Activated T-cell treated with anti-CD3 and anti-CD28 coated beads for 4 hours (primary cell): ENCODE measurements around the gene UNC119.
"Not testable (repeated sequence)": the region's sequence is repeated elsewhere in the genome, so short reads cannot be mapped to it uniquely, and the experiment has no call there.

Experiments
- DNase-seq: peaks from one replicate; pipeline ENCODE4 v3.0.0-alpha.2; 2020

Gene UNC119

DNA sequence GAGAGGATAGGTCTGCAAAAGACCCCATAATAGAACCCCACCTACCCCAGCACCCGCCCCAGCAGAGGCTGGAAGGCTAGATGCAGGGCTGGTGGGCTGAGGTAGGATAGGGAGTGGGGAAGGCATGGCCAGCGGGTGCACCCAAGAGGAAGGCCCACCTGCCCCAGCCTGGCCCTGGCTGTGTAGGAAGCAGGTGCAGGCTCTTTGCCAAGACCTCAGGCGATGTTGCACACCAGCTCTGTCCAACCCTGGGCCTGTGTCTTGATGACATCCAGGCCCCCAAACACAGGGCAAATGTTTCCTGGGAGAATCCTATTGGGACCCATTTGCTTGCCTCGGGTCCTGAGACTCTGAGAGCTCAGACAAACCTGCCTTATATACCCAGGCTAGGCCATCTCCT, 12.2 kb downstream of the UNC119 start:
- no peak for DNase-seq

DNA sequence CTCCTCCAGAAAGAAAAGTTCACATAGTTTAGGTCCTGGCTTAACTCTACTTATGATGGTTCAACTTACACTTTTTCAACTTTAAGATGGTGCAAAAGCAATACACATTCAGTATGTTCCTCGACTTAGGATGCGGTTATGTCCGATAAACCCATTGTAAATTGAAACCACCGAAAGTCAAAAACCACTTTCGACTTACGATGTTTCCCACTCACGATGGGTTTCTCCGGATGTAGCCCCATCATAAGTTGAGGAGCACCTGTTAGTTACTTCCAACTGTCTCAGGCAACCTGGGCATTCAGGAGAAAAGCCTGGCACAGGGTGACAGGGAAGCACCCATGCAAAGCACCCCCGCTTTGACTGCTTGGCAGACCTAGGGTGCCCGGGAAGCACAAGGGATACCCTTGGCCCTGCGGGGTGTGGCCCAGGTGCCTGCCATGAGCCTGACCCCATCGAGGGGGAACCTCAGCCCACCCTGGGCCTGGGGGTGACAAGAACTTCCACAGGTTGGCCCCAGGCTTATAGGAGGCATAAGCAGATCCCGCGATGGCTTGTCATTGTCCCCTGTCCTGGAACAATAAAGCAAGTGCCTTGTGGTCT, 14.0 kb downstream of the UNC119 start:
- DNase-seq: no peak

DNA sequence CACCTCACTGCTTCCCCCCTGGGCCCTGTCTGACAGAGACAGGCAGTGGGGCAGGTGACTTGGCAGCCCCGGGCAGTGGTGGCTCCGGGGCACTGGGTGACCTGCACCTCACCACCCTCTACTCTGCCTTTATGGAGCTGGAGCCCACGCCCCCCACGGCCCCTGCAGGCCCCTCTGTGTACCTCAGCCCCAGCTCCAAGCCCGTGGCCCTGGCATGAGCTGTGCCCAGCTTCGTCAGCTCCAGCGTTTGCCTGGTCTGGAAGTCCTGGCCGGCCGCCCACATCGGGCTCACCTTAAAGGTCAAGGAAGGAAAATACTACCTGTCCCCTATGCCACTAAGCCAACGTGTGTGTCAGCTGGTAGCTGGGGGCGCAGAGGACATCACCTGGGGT, 15.2 kb downstream of the UNC119 start:
- DNase-seq: no peak

DNA sequence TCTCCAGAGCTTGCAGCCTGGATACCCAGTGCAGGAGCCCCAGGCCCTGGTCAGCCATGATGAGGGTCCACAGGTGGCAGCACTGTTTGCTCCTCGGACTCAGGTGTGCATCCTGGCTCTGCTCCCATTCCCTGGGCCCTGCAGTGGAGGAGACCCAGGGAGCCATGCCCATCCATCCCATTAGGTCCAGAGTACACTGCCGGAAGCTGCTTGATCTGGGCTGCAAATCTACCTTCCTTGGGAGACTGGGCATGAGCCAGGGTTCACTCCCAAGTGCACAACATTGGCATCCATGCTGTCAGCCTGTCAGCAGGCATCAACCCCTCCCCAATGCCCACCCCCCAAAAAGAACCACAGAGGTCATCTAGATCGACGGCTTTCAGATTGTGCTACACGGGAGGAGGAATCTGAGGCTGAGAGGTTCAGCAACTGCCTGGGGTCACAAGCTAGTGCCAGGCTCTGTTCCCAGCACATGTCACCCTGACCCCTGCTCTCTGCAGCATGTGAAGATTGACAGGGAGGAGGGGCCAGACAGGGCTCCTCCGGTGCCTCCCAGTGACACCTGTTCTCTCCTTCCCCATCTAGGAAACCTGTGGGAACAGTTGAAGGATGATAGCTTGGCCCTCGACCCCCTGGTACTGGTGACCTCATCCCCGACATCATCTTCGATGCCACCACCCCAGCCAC, 15.7 kb downstream of the UNC119 start:
- DNase-seq: no peak

DNA sequence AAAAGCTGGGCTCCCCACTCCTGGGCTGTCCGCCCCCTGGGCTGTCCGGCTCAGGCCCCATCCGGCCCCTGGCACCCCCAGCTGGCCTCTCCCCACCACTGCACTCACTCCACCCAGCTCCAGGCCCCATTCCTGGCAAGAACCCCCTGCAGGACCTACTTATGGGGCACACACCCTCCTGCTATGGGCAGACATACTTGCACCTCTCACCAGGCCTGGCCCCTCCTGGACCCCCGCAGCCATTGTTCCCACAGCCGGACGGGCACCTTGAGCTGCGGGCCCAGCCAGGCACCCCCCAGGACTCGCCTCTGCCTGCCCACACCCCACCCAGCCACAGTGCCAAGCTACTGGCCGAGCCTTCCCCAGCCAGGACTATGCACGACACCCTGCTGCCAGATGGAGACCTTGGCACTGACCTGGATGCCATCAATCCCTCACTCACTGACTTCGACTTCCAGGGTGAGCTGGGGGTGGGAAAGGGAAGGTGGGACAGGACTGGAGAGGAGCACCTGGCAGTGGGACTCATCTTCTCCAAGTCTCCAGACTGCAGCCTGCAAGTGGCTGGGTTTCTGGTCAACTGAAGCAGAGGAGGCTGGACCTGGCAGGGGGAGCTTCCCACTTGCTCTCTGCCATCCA, 17.6 kb downstream of the UNC119 start:
- DNase-seq: no peak

DNA sequence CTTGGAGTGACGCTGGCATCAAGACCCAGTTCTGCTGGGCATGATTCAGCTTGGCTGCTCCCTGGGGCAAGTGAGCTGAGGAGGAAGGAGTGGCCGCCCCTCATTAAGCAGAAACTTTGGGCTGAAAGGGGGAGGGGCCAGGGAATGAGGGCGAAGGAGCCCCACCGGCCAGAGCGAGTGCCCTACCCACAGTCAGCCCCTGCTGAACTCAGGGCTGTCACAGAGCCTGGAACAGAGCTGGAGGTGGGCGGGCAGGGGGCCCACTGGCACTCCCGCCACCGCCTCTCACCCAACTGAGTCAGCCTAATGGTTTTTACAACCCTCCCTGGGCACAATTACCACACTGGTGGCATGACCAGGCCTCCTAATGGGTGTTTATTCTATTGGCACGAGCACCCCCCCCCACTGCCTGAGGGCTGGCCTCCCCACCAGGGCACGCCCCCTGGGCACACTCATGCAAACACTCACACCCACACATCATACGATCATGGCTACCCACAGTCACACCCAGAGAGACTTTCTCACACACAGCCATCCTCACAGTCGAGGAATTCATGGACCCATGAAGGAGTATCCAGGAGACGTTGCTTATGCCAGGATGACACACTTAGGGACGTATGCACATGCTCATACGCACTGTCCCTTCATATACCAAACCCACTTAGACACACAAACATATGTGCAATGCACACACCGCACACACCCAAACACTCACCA, 19.2 kb downstream of the UNC119 start:
- DNase-seq: no peak

DNA sequence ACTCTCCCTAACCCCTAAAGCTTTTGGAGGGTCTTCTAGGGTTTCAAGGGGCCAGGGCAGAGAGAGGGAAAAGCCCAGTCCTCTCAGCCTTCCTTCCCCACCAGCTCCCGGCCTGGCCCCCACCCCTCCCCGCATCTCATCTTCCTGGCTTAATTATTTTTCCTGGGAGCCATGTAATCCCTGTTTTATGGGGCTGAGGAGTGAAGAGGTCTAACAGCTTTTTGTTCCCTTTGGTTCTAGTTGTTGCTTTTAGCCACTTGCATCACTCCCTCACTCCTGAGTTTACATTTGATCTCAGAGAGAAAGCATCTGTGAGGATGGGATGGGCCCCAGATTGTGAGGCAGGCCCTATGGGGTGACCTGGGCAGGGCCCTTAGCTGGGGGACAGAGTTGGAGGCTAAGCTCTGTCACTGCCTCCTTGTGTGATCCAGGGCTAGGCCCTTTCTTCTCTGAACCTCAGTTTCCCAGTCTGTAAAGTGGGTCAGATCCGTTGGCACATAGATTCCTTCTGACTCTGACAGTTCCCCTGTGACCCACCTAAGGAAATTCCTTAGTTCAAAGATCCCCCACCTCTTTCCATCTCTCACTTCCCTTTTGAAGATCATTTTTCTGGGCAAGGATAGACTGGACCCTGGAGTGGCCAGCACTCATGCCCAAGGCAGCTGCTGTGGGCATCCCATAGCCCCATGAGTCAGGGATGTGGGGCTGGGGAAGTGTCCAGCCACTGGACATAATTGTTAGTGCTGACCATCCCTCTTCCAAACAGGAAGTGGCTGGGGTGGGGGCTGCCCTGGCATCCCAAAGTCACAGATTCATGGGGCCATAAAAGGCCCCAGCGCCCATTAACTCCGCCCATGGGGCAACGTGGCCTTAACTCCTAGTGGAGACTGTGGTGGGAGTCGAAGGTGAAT, 20.1 kb downstream of the UNC119 start:
- no peak for DNase-seq

DNA sequence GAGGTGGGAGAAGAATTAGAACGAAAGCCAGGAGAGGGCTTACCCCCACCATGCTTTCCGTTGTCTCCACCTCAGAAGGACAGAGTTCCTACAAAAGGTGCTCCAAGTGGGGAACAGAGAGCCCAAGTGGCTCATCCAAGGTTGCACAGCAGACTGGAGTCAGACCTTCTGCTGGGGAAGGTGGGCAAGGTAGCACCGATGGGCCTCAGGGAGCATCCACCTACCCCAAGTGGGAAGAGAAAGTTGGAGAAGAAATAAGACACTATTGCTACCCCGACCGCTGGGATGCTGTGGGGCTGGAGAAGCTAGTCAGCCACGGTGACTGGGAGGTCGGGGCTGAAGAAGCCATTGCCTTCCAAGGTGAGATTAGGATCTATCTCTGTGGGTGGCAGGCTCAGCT, 21.5 kb downstream of the UNC119 start:
- no peak for DNase-seq

DNA sequence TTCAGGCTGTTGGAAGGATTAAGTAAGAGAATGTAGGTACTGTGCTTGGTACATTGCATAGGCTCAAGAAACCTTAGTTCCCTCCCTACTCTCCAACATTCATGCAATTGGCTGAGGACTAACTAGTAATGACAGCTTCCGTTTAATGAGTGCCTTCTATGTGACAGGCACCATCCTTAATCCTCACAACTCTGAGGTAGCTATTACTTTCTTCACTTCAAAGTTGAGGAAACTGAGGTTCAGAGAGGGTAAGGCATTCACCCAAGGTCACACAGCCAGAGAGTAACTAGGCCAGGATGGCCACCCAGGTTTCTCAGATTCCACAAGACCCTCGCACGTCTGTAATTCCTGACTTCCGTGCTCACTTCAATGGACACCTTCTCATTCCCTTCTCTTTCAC, 22.2 kb downstream of the UNC119 start:
- no peak for DNase-seq

DNA sequence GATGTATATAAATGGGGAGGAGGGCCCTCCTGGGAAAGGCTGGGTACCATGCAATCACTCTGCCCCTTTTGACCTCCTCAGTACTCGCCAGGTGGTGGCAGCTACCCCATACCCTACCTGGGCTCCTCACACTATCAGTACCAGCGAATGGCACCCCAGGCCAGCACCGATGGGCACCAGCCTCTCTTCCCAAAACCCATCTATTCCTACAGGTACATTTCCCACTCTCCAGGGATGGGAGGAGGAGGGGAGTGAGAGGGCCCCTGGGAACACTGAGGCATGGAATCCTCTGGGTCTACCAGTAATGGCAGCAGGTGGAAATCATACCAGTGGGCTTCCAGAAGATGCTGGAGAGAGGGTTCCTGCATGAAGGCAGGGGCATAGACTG, 23.4 kb downstream of the UNC119 start:
- no peak for DNase-seq

DNA sequence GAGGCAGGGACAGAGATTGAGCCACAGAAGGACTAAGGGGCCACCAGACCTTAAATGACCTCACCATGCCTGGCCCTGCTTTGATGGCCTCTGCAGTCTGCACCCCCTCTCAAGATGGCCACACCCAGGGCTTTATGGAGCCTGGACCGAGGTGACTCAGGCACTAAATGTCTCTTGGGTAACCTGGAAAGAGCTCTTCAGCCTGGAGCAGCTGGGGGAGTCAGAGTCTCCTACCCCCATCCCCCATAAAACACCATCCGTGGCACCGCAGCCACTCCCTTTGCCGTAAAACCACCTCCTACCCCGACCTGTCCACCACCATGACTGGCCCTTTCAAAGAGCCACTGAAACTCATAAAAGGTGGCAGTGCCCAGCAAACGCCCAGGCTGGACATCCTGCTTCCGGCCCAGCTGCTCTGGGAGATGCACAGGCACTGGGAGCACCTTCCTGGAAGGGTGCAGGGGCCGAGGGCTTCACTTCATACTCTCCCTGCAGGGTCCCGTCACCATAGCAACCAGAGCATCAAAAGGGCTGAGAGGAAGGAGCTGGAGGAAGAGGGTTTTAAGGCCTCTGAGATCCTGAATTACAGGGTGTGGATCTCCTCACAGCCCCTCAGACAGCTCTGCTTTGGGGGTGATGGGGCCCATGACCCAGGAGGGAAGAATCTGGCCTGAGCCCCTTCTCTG, 24.0 kb downstream of the UNC119 start:
- no peak for DNase-seq

DNA sequence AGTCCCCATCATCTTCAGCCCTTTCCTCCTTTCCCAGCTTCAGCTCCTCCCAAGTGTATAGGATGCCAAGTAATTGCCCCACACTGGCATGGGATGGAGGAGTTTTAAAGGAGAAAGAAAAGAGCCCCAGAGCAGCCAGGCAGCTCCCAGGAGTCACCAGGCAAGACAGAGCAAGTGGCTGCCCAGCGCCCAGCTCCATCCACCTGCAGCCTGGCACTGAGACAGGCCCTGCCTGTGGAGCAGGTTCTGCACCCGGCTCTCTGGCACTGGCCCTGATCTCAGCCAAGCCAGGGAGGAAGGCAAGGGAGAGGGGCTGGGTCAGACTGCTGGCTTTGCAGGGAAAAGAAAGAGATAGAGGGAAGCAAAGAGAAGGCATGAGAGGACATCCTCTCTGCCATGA, 24.6 kb downstream of the UNC119 start:
- no peak for DNase-seq

DNA sequence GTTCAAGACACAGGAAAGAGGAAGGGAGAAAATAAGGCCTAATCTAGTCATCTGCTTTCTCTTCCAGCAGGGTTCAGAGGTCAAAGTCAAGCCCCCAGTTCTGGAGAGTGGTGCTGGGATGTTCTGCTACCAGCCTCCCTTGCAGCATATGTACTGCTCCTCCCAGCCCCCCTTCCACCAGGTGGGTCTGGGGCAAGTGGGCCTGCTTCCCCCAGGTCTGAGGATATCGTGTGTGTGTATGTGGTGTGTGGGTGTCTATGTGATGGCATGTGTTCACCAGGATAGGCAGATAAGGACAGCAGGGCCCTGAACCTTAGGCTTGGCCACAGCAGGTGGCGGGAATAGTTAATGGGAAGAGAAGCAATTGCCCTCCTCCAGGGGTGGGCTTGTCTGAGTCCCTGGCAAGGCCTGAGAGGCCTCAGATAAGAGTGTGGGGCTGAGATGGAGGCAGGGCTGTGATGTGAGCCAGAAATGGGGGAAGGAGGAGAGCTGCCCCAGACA, 25.2 kb downstream of the UNC119 start:
- no peak for DNase-seq

DNA sequence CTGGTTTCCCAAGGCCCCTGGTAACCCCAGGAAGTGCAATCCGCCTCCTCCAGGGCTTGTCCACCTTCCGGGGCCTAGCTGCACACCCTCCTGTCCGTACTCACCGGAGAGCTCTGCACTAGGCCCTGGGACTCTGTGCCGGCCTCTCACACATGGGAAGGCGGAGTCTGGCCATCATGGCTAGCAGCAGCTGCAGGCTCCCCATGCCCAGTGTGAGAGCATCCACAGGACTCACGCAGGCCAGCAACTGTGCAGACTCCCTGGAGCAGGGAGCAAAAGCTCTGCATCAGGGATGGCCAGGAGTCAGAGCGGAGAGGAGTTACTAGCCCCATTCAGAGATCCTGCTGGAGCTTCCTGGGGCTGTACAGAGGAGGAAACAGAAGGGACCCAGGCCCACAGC, 26.0 kb downstream of the UNC119 start:
- no peak for DNase-seq

DNA sequence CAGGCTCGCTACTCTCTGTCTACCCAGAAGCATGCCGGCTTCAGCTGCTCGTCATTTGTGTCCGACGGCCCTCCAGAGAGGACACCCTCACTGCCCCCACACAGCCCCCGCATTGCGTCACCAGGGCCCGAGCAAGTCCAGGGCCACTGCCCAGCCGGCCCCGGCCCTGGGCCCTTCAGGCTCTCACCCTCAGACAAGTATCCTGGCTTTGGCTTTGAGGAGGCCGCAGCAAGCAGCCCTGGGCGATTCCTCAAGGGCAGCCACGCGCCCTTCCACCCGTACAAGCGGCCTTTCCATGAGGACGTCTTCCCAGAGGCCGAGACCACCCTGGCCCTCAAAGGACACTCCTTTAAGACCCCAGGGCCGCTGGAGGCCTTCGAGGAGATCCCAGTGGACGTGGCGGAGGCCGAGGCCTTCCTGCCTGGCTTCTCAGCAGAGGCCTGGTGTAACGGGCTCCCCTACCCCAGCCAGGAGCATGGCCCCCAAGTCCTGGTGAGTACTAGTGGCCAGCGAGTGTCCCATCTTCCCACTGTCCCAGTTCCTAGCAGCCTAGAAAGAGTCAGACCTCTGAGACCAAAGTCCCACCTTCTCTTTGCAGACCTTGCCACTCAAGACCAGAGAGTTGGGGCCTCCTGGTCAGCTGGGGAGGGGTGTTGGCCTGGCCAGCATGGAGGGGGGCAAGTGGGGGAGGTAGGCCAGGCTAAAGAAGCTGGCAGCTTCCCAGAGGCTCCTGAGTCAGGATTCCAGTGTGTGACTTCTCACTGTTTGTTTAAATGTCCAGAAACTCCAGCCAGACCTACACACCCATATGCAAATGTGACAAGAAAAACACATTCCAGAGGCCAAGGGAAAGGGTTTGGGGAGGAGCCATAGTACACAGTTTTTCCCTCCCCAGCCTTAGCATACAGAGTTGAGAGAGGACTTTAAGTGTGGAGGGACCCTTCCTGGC, 27.7 kb downstream of the UNC119 start:
- DNase-seq: no peak

DNA sequence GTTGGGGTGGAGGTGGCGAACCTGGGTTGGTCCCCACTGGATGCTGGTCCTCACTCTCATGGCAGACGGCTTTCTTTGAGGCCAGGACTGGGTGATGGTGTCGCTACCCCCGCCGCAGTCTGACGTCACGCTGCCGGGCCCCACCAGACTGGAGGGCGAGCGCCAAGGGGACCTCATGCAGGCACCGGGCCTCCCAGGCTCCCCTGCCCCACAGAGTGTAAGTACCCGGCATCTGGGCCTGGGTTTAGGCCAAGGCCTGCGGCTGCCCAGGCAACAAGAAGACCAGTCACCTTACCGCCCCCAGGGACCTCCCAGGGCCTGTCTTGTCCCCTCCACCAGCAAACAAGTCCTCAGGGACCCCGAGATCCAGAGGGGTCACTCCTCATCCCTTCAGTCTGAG, 28.5 kb downstream of the UNC119 start:
- DNase-seq: no peak

DNA sequence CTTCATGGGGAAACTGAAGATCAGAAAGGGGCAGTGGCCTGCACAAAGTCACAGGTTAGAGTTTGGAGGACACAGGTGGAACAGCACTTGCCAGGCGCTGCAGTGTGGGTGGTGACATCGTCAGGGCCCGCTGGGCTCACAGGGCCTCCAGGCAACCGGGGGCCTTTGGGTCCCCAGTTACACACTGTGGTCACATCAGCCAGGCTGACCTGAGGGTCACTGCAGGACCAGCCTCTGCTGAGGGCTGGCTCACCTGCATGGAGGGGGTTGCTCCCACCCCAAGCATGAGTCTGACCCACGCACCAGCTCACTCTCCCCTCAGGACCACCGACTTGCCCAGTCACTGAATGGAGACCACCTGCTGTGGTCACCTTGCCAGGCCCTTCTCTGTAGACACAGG, 29.2 kb downstream of the UNC119 start:
- DNase-seq: no peak

DNA sequence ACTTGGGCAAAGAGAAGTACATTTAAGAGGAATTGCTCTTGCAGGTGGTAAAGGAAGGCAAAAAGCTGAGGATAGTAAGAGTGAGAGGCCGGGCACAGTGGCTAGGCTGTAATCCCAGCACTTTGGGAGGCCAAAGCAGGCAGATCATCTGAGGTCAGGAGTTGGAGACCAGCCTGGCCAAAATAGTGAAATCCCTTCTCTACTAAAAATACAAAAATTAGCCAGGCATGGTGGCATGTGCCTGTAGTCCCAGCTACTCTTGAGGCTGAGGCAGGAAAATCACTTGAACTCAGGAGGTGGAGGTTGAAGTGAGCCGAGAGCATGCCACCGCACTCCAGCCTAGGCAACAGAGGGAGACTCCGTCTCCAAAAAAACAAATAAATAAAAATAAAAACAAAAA, 30.1 kb downstream of the UNC119 start:
- not testable (repeated sequence) for DNase-seq

DNA sequence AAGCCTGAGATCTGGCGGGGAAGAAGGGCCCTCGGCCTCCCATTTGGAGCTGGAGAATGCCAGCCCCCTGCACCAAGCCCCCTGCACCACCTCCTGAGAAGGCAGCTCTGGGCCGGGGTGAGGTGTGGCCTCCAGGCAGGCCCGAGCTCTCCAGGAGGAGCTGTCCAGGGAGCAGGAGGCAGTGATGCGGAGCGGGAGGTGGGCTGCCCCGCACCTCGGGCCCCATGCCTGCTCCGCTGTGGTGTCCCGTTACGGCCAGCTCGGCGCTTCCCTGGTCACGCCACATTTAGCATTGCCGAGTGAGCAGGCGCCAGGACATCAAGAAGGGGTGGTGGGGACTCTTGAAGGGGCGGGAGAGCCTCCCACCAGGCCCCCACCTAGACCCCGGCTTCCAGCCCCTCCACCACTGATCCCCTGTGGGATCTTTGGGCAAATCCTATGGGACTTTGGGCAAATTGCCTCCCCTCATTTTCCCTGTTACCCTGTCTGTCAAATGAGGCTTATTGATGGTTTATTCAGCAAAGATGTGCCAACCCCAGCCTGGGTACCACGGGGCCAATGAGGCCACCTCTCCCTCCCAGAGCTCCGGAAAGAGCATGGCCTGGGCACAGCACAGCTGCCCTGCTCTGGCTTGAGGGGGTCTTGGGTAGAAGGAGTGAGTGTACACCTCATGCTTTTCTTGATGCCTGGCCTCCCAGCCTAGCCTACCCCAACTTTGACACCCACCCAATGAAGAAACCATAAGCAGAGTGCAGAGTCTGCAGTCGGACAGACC, 30.9 kb downstream of the UNC119 start:
- no peak for DNase-seq

DNA sequence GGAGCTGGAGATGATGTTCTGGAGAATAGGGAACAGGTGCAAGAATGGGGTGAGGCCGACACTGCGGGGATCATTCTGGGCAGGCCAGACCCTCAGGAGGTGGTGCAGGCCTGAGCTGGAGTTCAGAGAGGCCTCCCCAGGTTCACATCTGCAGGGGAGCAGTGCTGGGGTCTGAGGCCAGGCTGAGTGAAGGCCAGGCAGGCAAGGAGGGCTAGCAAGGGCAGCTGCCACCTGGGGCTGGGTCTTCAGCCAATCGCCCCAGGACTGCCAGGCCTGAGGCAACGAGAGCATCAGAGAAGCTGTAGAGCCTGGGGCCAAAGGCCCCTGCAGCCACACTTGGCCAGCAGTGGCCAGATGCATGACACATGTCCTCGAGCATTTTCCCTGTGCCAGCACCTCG, 31.7 kb downstream of the UNC119 start:
- no peak for DNase-seq
